ENCODE results near the gene NCEH1.
A peak's percentile ranks its signal among the peaks of the same experiment; 100 is the strongest.

Gene NCEH1

GRCh38 chr3:172641291-172641690, 69.6 kb downstream of the NCEH1 start:
- no peak for DNase-seq

- no peak for DNase-seq
Observed at GRCh38 chr3:172640751-172641150, 70.1 kb downstream of the NCEH1 start.

- DNase-seq: no peak
Observed at GRCh38 chr3:172635588-172635987, 75.3 kb downstream of the NCEH1 start.

- DNase-seq: no peak
Observed at GRCh38 chr3:172634948-172635347, 75.9 kb downstream of the NCEH1 start.

- DNase-seq: no peak
Observed at GRCh38 chr3:172630316-172630715, 80.6 kb downstream of the NCEH1 start.

- DNase-seq: no peak
Observed at GRCh38 chr3:172629470-172629869, 81.4 kb downstream of the NCEH1 start.

- no peak for DNase-seq
Observed at GRCh38 chr3:172627057-172627809, 83.6 kb downstream of the NCEH1 start.

- no peak for DNase-seq
Observed at GRCh38 chr3:172626021-172626640, 84.7 kb downstream of the NCEH1 start.

- no peak for DNase-seq
Observed at GRCh38 chr3:172625404-172625803, 85.5 kb downstream of the NCEH1 start.

- no peak for DNase-seq
Observed at GRCh38 chr3:172624999-172625398, 85.9 kb downstream of the NCEH1 start.

GRCh38 chr3:172622916-172623700, 87.8 kb downstream of the NCEH1 start:
- DNase-seq: peak; percentile 18

GRCh38 chr3:172622156-172622555, 88.7 kb downstream of the NCEH1 start:
- DNase-seq: no peak

GRCh38 chr3:172617976-172618375, 92.9 kb downstream of the NCEH1 start:
- peak; percentile 43 for DNase-seq

GRCh38 chr3:172617013-172617706, 93.7 kb downstream of the NCEH1 start:
- DNase-seq: no peak

- DNase-seq: no peak
Observed at GRCh38 chr3:172616031-172616461, 94.8 kb downstream of the NCEH1 start.

- DNase-seq: no peak
Observed at GRCh38 chr3:172615296-172615695, 95.6 kb downstream of the NCEH1 start.

GRCh38 chr3:172614340-172615274, 96.3 kb downstream of the NCEH1 start:
- no peak for DNase-seq

- no peak for DNase-seq
Observed at GRCh38 chr3:172613845-172614244, 97.0 kb downstream of the NCEH1 start.

- DNase-seq: no peak
Observed at GRCh38 chr3:172612871-172613678, 97.8 kb downstream of the NCEH1 start.

GRCh38 chr3:172609750-172610149, 101.1 kb downstream of the NCEH1 start:
- DNase-seq: no peak

- DNase-seq: no peak
Observed at GRCh38 chr3:172608575-172608974, 102.3 kb downstream of the NCEH1 start.

Measured in NCI-H2171 treated with DMSO at 0.1 percent for 48 hours (cell line).